ENCODE results near the gene BZW1. TPM values are rescaled to one million over a fixed set of nuclear protein-coding genes. Genes with fewer than 3 reads are reported as not detected.

The BZW1 gene
- total and polyA plus RNA-seq, 2 experiments from 2014 or later: 118 to 323 TPM

- DNase-seq (ENCODE audit: low spot score) (no peak), ATAC-seq (peak; percentile 3; the same call in 2 of the 3 replicates)
- Histone ChIP-seq H3K27ac (ENCODE audit: low read depth) (peak overlapping the region; percentile 98), H3K4me1 (ENCODE audit: insufficient read depth) (peaks cover 18% of the 10 kb centered on the region), H3K4me3 (peak overlapping the region; percentile 85), H3K9me2 (ENCODE audit: insufficient read depth) (no peaks in the 10 kb centered on the region), H3K27me3 (ENCODE audit: insufficient read depth) (no peaks in the 10 kb centered on the region), H3K79me2 (replicated peaks; ENCODE audit: insufficient read depth) (peaks cover 52% of the 10 kb centered on the region), H3F3A (replicated peaks; ENCODE audit: low read depth) (no peaks in the 10 kb centered on the region; the same call in 1 of the 2 replicates), H3K4me2 (peak overlapping the region; percentile 78), H4K20me1 (replicated peaks; ENCODE audit: insufficient read depth) (peaks cover 14% of the 10 kb centered on the region; the same call in 1 of the 2 replicates), H3K36me3 (ENCODE audit: insufficient read depth) (peaks cover 20% of the 10 kb centered on the region), H2AFZ (peak overlapping the region; percentile 95; the same call in 1 of the 2 replicates)
- peaks cover 31% of the 10 kb centered on the region for H3K36me3 Mint-ChIP-seq (ENCODE audit: low read depth)
- no peaks in the 10 kb centered on the region for H3K9me3 Mint-ChIP-seq
- H3K27me3 Mint-ChIP-seq (ENCODE audit: insufficient read depth, low read depth, poor library complexity): peaks cover 7% of the 10 kb centered on the region
- H3K27ac Mint-ChIP-seq: peak overlapping the region; percentile 99
- peak overlapping the region; percentile 99 for H3K4me3 Mint-ChIP-seq
- TF ChIP-seq ZNF114 (CRISPR knock-in tag; IDR thresholded peaks at IDR 0.05) (no peak), ZNF462 (CRISPR knock-in tag; IDR thresholded peaks at IDR 0.05) (no peak), EZH2phosphoT487 (IDR thresholded peaks at IDR 0.05; ENCODE audit: unreplicated experiment) (no peak), ZNF331 (CRISPR knock-in tag; IDR thresholded peaks at IDR 0.05; ENCODE audit: low read depth) (no peak), NANOG (IDR thresholded peaks at IDR 0.05; ENCODE audit: borderline replicate concordance) (no peak), EZH2 (IDR thresholded peaks at IDR 0.05; ENCODE audit: low read depth, unreplicated experiment) (no peak), ETS1 (IDR thresholded peaks at IDR 0.05) (no peak), CTCF (conservative IDR thresholded peaks at IDR 0.05; ENCODE audit: low read depth in 2 of 2) (no peak), POLR2AphosphoS5 (IDR thresholded peaks at IDR 0.05; ENCODE audit: low read depth) (no peak), JUNB (IDR thresholded peaks at IDR 0.05; ENCODE audit: unreplicated experiment) (no peak), STAT1 (IDR thresholded peaks at IDR 0.05; ENCODE audit: unreplicated experiment) (no peak), REST (IDR thresholded peaks at IDR 0.05; ENCODE audit: unreplicated experiment) (no peak), CREB1 (CRISPR knock-in tag; IDR thresholded peaks at IDR 0.05; ENCODE audit: low read depth) (no peak)
- peaks cover 17% of the 10 kb centered on the region for H3K4me1 Mint-ChIP-seq
Measured at GRCh38 chr2:200863782-200864175, 52.1 kb downstream of the BZW1 start.

All from GM23338 (cell line).